BLaER1 treated with 17β-estradiol and CSF1 and Interleukin-3, amounts not matched to agents 10 nM and 100 nM (cell line): Measurements from ENCODE around the gene KRT9.

Experiments
- H3K27ac ChIP-seq, 11 experiments: shearing (Covaris generic); formaldehyde crosslinking; 2 replicates each; pipeline ENCODE4 v1.8.1; 2022
- H3K27me3 ChIP-seq, 11 experiments: shearing (Covaris generic); formaldehyde crosslinking; 2 replicates each; pipeline ENCODE4 v1.8.1; 2022
- H3K36me3 ChIP-seq, 11 experiments: shearing (Covaris generic); formaldehyde crosslinking; 2 replicates each; pipeline ENCODE4 v1.8.1; 2022
- H3K4me1 ChIP-seq, 10 experiments: shearing (Covaris generic); formaldehyde crosslinking; 2 replicates each; pipeline ENCODE4 v1.8.1; 2022
- H3K4me2 ChIP-seq, 11 experiments: shearing (Covaris generic); formaldehyde crosslinking; 2 replicates each; pipeline ENCODE4 v1.8.1; 2022
- H3K4me3 ChIP-seq, 10 experiments: shearing (Covaris generic); formaldehyde crosslinking; 2 replicates each; pipeline ENCODE4 v1.8.1; 2022
- H3K9ac ChIP-seq, 11 experiments: shearing (Covaris generic); formaldehyde crosslinking; 2 replicates each; pipeline ENCODE4 v1.8.1; 2022
- H3K9me3 ChIP-seq, 11 experiments: shearing (Covaris generic); formaldehyde crosslinking; replicated peaks in 1 of 11; 2 replicates each; pipeline ENCODE4 v1.8.1; 2022
- H4K20me1 ChIP-seq, 11 experiments: shearing (Covaris generic); formaldehyde crosslinking; 2 replicates each; pipeline ENCODE4 v1.8.1; 2022
- Cebpa-rat ChIP-seq, 11 experiments: shearing (Covaris generic); IDR thresholded peaks; 2 replicates each; pipeline ENCODE4 v1.8.1; 2022

The KRT9 gene

GRCh38 chr17:41540921-41541625, 30.8 kb downstream of the KRT9 start:
- Histone ChIP-seq H3K4me2 (no peak overlapping the region), H3K4me3 (no peak overlapping the region), H3K27me3 (no peaks in the 10 kb centered on the region), H3K27ac (no peak overlapping the region), H3K4me1 (no peaks in the 10 kb centered on the region), H3K9ac (no peak overlapping the region), H3K36me3 (no peaks in the 10 kb centered on the region), H3K9me3 (no peaks in the 10 kb centered on the region), H4K20me1 (no peaks in the 10 kb centered on the region)
- TF ChIP-seq Cebpa-rat (IDR thresholded peaks at IDR 0.05), result no peak

DNA sequence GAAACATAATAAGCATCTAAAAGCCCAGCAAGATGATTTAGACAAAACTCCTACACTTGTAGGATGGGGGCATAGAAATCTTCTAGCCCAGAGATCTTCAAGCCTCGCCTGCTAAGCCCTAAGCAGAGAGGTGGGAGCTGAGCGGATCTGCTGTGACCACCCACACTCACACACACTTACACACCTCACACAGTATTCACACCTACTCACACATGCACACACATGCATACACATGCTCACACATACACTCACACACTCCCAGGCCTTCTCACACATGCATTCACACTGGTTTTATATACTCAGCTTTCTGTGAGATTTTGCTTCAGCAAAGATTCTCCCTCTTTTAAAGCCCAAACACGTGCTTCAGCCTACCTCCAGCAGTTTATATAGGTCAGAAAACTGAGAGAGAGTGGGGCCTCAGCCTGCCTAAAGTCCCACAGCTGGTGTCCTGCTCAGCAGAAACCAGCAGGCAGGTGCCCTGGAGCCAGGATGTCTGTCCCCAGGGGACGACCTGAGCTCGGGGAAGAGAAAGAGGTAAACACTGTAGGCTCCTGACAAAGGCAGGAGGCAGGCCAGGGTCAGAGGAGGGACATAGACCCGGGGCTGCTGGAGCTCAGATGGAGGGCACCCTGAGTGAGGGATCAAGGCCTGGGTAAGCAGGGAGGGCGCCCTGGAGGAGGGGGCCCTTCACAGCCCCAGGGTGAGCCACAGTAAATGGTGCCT, 31.7 kb downstream of the KRT9 start:
- Histone ChIP-seq H3K27me3 (no peaks in the 10 kb centered on the region), H3K4me2 (no peak overlapping the region), H3K36me3 (no peaks in the 10 kb centered on the region), H3K4me3 (no peak overlapping the region), H4K20me1 (no peaks in the 10 kb centered on the region), H3K9me3 (no peaks in the 10 kb centered on the region), H3K9ac (no peak overlapping the region), H3K27ac (no peak overlapping the region), H3K4me1 (no peaks in the 10 kb centered on the region)
- no peak for TF ChIP-seq Cebpa-rat (IDR thresholded peaks at IDR 0.05)

- TF ChIP-seq Cebpa-rat (IDR thresholded peaks at IDR 0.05), result no peak
- Histone ChIP-seq H3K4me1 (no peaks in the 10 kb centered on the region; a peak in 1 of 20 replicates), H4K20me1 (no peaks in the 10 kb centered on the region), H3K4me2 (no peak overlapping the region), H3K9me3 (no peaks in the 10 kb centered on the region), H3K36me3 (no peaks in the 10 kb centered on the region), H3K9ac (no peak overlapping the region), H3K4me3 (no peak overlapping the region), H3K27ac (no peak overlapping the region), H3K27me3 (no peaks in the 10 kb centered on the region)
Measured at GRCh38 chr17:41539071-41539492, 32.8 kb downstream of the KRT9 start.

DNA sequence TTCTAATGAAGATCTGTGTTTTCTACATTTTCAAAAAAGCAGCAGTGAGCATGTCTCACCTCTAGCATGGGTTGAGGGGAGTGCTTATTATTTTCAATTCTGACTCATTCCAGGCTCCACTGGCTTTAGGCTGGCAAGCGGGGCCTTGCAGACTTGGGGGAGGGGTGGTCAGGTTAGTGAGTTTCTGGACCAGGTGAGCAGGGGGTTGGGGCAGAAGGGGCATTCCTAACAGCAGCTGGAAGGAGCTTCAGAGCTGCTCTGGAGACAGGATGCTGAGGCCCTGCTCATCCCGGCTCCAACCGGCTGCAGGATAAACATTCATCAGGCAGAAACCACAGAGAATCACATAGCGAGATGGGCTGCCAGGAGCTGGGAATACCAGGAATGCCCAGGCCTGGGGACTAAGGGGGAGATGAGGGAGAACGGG, 33.3 kb downstream of the KRT9 start:
- Histone ChIP-seq H3K4me3 (no peak overlapping the region), H3K27ac (no peak overlapping the region), H3K9me3 (no peaks in the 10 kb centered on the region), H3K27me3 (no peaks in the 10 kb centered on the region), H4K20me1 (no peaks in the 10 kb centered on the region), H3K4me1 (no peaks in the 10 kb centered on the region; a peak in 1 of 20 replicates), H3K4me2 (no peak overlapping the region), H3K36me3 (no peaks in the 10 kb centered on the region), H3K9ac (no peak overlapping the region)
- TF ChIP-seq Cebpa-rat (IDR thresholded peaks at IDR 0.05), result no peak

- Histone ChIP-seq H3K4me2 (no peak overlapping the region), H3K4me3 (no peak overlapping the region), H3K27ac (no peak overlapping the region), H3K9me3 (no peaks in the 10 kb centered on the region), H4K20me1 (no peaks in the 10 kb centered on the region), H3K9ac (no peak overlapping the region), H3K27me3 (no peaks in the 10 kb centered on the region), H3K36me3 (no peaks in the 10 kb centered on the region), H3K4me1 (no peaks in the 10 kb centered on the region; a peak in 1 of 20 replicates)
- TF ChIP-seq Cebpa-rat (IDR thresholded peaks at IDR 0.05), result no peak
Measured at GRCh38 chr17:41537990-41538389, 33.9 kb downstream of the KRT9 start.

GRCh38 chr17:41537614-41537954, 34.3 kb downstream of the KRT9 start:
- no peaks in the 10 kb centered on the region for H3K36me3 ChIP-seq
- H3K4me1 ChIP-seq, result no peaks in the 10 kb centered on the region; a peak in 1 of 20 replicates
- no peak for TF ChIP-seq Cebpa-rat (IDR thresholded peaks at IDR 0.05)
- H3K4me2 ChIP-seq, result no peak overlapping the region
- H3K27ac ChIP-seq, result no peak overlapping the region
- no peak overlapping the region for H3K9ac ChIP-seq
- no peaks in the 10 kb centered on the region for H3K9me3 ChIP-seq
- no peaks in the 10 kb centered on the region for H3K27me3 ChIP-seq
- H3K4me3 ChIP-seq, result no peak overlapping the region
- no peaks in the 10 kb centered on the region for H4K20me1 ChIP-seq

- no peak for TF ChIP-seq Cebpa-rat (IDR thresholded peaks at IDR 0.05)
Measured at GRCh38 chr17:41536741-41537613, 34.9 kb downstream of the KRT9 start.

DNA sequence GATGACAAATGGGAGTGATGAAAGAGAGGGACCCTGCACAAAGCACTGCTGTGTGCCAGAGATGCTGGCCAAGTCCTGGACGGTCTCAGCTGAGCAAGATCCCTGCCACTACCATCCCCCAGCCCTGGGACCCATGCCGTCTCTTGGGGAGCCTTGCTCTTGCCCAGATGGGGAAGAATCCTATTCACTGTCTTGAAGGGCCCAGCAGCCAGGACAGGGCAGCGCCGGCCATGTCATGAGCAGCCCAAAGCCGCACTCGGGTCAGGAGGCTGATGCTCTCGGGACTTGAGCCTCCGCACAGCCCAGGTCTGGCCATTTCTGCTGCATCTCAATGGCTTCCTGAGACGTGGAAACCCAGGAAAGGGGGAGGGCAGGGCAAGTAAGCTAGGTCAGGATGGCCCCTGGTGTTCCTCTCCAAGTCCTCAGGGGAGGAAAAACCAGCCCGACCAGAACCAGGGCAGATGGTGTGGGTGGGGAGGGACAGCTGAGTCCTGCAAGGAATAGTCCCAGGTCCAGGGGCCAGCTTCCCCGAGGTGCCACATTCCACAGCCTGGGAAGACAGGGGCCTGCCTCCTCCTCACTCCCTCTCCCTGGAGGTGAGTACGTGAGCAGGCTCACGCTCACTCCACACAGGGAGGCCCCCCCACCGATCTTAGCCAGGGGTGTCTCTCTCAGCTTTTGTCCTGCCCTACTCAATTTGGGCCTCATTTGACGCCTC, 35.9 kb downstream of the KRT9 start:
- Histone ChIP-seq H3K27me3 (peaks cover 0 to 3% (median 0%) of the 10 kb centered on the region in 11 experiments; a peak in 5 of 22 replicates), H3K36me3 (no peaks in the 10 kb centered on the region), H3K4me3 (no peak overlapping the region), H3K4me1 (no peaks in the 10 kb centered on the region; a peak in 1 of 20 replicates), H3K9me3 (no peaks in the 10 kb centered on the region), H3K27ac (no peak overlapping the region), H3K9ac (no peak overlapping the region), H4K20me1 (no peaks in the 10 kb centered on the region; a peak in 1 of 22 replicates), H3K4me2 (no peak overlapping the region)
- no peak for TF ChIP-seq Cebpa-rat (IDR thresholded peaks at IDR 0.05)

More at GRCh38 chr17:41536741-41537613, 34.9 kb downstream of the KRT9 start:
- no peaks in the 10 kb centered on the region for H3K27me3 ChIP-seq
- no peak overlapping the region for H3K9ac ChIP-seq
- H3K36me3 ChIP-seq, result no peaks in the 10 kb centered on the region
- H3K9me3 ChIP-seq, result no peaks in the 10 kb centered on the region
- H3K4me3 ChIP-seq, result no peak overlapping the region
- H4K20me1 ChIP-seq, result no peaks in the 10 kb centered on the region
- no peak overlapping the region for H3K27ac ChIP-seq
- H3K4me2 ChIP-seq, result no peak overlapping the region
- no peaks in the 10 kb centered on the region; a peak in 1 of 20 replicates for H3K4me1 ChIP-seq
